Kidney epithelial cell (primary cell): ENCODE results near the gene GATA2. TPM values are rescaled to one million over a fixed set of nuclear protein-coding genes. Genes with fewer than 3 reads are reported as not detected.

Source experiments
- DNase-seq: peaks from one replicate; pipeline ENCODE4 v3.0.0-alpha.2; 2010; ENCODE audit warnings: low read depth
- H3K27me3 ChIP-seq: 2 replicates; pipeline ENCODE4 v1.6.0; 2011; ENCODE audit warnings: low read length; ENCODE audit not compliant: control insufficient read depth, insufficient read depth
- H3K36me3 ChIP-seq: 2 replicates; pipeline ENCODE4 v1.5.1; 2011; ENCODE audit warnings: low read length; ENCODE audit not compliant: control insufficient read depth, insufficient read depth
- H3K4me3 ChIP-seq: 2 replicates; pipeline ENCODE4 v1.5.1; 2011; ENCODE audit warnings: low read depth, mild to moderate bottlenecking, control low read depth, low read length
- total RNA-seq: library from RNA; depleted of rRNA; stranded (reverse); fragments of >200 nt; gene quantifications from 2 replicates; pipeline ENCODE4 v1.2.3, GENCODE V29; 2015
- TF ChIP-seq, protein P1 (sequence below): IDR thresholded peaks from 2 replicates; pipeline ENCODE4 v1.5.1; 2011; ENCODE audit warnings: mild to moderate bottlenecking, moderate library complexity, low read length, control low read depth, inconsistent platforms; ENCODE audit not compliant: insufficient read depth, poor library complexity, severe bottlenecking

GATA2 gene
- total RNA-seq, 1 donor from 2014 or later, result 5.6 TPM

DNA sequence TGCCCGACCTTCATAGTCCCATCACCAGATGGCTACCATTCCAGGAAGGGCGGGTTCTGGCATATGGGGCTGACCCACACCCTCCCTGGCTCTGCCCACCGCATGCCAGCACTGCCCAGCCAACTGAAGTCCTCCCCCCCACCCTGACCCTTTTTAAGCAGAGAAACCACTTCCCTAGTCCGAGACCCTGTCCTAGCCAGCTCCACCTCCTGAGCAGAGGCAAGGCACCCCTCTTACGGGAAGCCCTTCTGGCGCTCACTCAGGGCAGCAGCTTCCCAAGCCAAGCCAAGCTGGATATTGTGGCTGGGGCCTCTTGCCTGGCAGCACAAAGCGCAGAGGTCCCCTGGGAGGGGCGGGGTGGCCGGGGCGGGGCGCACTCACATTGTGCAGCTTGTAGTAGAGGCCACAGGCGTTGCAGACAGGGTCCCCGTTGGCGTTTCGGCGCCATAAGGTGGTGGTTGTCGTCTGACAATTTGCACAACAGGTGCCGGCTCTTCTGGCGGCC lies 11.5 kb downstream of the GATA2 start:
- Histone ChIP-seq H3K27me3 (peaks cover 53% of the 10 kb centered on the region), H3K4me3 (no peak overlapping the region), H3K36me3 (no peaks in the 10 kb centered on the region)
- TF ChIP-seq, protein P1, sequence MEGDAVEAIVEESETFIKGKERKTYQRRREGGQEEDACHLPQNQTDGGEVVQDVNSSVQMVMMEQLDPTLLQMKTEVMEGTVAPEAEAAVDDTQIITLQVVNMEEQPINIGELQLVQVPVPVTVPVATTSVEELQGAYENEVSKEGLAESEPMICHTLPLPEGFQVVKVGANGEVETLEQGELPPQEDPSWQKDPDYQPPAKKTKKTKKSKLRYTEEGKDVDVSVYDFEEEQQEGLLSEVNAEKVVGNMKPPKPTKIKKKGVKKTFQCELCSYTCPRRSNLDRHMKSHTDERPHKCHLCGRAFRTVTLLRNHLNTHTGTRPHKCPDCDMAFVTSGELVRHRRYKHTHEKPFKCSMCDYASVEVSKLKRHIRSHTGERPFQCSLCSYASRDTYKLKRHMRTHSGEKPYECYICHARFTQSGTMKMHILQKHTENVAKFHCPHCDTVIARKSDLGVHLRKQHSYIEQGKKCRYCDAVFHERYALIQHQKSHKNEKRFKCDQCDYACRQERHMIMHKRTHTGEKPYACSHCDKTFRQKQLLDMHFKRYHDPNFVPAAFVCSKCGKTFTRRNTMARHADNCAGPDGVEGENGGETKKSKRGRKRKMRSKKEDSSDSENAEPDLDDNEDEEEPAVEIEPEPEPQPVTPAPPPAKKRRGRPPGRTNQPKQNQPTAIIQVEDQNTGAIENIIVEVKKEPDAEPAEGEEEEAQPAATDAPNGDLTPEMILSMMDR, result no peak
- no peak for DNase-seq

DNA sequence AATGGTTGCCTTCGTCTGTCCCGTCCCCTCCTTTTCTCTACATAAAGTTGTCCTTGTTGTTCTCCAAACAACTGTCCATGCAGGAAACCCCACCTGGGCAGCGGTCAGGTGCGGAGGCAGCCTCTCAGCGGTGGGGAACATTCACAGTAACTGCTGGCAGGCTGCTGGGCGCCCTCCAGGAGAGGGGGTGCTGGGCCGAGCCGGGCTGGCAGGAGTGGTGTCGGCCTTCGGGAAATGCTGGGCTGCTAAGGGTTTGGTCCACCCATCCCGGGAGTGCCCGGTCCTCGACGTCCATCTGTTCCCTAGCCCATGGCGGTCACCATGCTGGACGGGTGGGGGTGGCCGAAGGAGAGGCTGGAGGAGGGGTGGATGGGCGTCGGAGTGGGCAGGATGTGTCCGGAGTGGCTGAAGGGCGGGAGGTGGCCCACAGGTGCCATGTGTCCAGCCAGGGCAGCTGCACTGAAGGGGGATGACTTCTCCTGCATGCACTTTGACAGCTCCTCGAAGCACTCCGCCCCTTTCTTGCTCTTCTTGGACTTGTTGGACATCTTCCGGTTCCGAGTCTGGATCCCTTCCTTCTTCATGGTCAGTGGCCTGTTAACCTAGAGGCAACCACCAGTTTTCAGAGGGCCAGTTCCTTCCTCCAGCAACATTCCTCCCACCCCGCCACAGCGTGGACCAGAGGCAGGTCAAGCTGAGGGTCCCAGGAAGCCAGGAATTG lies 12.1 kb downstream of the GATA2 start:
- Histone ChIP-seq H3K27me3 (peaks cover 47% of the 10 kb centered on the region), H3K4me3 (no peak overlapping the region), H3K36me3 (no peaks in the 10 kb centered on the region)
- DNase-seq, result no peak
- TF ChIP-seq, protein P1, result no peak

DNA sequence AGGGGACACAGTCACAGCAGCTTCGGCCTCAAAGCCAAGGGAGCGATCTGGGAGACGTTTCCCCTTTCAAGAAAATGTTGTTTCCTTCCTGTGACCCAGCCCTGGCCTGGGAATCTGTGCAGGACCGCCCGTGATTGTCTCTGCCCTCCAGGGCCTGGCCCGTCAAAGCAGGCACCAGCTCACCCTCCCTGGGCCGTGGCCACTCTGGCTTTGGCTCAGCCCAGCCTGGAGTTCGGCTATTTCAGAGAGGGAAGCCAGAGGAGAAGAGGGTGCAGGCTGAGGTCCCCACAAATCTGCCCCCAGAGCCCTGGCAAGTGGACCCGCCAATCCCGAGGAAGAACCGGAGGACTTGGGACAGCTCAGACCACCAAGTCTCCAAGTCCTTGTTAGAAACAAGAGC lies 12.7 kb downstream of the GATA2 start:
- DNase-seq, result no peak
- TF ChIP-seq, protein P1, result no peak
- Histone ChIP-seq H3K27me3 (peaks cover 42% of the 10 kb centered on the region), H3K4me3 (no peak overlapping the region), H3K36me3 (no peaks in the 10 kb centered on the region)

DNA sequence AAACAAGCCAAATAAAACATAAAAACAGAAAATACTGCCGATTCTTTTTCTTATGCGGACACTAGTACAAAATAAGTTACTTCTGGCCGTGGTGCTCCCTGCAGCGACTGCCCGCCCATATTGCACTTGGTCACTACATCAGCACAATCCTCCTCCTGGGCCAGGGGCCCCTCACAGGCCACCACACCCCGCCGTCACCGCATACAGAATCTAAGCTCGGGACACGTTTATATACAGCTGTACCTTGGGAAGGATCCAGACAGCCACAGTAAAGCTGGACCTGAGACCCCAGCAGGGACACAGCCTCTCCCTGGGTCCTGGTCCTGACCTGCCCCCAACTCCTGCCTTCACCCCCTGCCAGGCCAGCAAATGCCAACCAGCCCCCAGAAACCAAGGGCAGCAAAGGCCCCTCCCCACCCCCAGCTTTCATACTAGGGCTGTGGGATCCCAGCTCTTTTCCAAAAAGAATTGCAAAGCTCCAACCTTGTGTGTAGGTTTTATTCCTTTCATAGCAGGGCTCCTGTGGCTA lies 13.4 kb downstream of the GATA2 start:
- H3K27me3 ChIP-seq, result peaks cover 37% of the 10 kb centered on the region

DNA sequence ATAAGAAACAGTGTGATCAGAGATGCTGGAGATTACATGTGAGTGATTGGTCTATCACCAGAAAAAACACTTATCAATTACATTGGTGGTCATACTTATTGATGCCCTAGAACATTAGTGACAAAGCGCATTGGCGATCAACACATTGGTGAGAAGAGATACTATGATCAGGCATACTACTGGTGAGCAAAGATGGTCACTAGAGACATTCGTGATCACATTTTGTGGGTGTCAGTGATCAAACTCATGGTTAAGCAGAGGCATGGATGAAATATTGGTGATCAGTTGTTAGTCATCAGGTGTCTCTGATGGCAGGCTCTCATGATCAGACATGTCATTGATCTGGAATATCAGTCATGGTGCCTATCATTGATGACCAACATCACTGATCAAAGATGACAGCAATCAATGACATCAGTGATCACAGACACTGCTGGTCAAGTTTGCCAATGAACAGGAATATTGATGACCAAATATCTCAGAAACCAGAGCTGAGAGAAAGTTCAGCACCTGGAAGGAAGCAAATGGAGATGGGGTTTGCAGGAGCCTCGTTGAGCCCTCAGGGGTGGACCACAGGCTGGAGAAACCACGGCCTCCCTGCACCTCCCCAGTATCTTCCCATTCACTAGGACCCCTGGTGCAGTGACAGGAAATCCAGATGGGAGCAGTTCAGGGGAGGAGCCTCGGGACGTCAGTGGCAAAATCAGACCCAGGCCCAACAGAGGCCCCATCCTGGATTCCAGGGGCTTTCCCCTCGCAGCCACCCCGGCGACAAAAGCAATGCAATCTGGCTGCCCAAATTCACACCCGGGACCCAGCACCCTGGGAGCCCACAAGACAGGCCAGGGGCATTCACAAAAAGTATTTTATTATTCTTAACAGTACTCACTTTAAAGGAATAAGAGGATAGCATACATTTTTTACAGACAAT lies 14.2 kb downstream of the GATA2 start:
- TF ChIP-seq, protein P1, result no peak
- DNase-seq, result no peak
- H3K27me3 ChIP-seq, result peaks cover 35% of the 10 kb centered on the region

More for the DNA sequence above, 13.4 kb downstream of the GATA2 start:
- no peak for DNase-seq
- TF ChIP-seq, protein P1, result no peak
- H3K4me3 ChIP-seq, result no peak overlapping the region
- no peaks in the 10 kb centered on the region for H3K36me3 ChIP-seq

More for the DNA sequence above, 14.2 kb downstream of the GATA2 start:
- Histone ChIP-seq H3K4me3 (no peak overlapping the region), H3K36me3 (no peaks in the 10 kb centered on the region)
